ENCODE results near the gene ATXN1.

ATXN1 gene

DNA sequence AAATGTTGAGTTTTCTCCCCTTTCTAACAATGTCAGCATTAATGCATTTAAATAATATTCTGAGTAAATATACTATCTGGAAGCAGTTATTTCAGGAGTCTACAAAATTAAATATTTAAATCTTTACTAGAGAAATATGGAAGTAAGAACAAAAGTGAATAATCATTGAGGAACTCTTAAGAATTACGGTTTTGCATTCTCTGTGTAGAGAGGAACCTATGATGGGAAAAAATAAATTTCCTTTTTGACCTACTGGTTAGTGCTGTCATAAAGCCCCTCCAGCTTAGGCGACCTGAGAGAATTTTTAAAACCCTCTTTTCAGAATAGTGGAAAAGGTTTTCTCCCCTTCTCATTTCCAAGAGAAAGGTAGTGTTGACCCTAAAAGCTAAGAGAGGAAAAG lies 64.8 kb downstream of the ATXN1 start:
- DNase-seq, result no peak

DNA sequence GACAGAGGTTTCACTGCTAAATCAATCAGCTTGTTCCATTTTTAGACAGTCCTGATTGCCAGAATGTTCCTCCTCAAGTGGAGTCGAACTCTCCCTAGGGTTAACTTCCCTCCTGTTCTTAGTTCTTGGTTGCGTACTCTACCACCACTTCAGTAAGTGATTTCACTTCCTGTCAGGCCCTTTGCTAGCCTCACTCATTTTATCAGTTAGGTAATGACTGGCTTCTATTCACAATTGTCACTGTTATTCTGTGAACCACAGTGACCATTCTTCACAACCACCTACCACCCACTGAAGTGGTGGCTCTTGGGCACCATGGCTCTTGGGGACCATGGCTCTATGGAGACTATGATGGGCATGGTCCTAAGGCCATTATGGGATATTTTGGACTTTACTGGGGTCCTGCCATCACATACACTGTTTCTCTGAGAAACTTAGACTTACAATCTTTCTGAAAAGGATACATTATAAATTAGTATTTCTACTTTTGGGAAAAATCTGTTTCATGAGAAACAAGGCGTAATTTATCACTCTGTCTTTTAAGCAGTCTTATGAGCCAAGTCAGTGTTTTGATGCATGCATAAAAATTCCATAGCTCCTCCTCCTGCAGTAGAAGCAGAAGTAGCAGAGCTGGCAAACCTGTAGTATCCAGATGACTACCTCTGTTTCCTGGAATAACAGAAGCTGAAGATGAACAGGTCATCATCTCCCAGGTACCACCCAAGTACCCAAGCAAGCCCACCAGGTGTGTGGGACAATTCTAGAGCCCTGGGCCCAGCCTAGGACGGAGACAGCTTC lies 66.3 kb downstream of the ATXN1 start:
- DNase-seq, result no peak

DNA sequence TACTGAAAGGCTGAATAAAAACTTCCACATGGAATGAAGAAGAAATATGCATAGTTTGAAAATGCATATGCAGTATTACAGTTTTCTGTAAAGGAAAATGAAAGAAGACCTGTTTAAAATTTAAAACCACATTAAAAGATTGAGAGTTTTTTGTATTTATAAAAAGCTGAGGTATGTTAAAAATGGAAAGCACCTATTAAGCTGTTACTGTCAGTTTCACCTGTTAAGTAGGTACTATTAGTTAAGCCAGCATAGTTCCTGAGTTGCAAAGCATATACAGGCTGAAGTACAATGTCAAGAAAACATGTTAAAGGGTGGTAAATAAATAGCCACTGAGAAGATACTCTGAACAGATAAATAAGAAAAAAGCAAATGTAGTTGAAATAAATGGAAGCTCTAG lies 69.9 kb downstream of the ATXN1 start:
- no peak for DNase-seq

DNA sequence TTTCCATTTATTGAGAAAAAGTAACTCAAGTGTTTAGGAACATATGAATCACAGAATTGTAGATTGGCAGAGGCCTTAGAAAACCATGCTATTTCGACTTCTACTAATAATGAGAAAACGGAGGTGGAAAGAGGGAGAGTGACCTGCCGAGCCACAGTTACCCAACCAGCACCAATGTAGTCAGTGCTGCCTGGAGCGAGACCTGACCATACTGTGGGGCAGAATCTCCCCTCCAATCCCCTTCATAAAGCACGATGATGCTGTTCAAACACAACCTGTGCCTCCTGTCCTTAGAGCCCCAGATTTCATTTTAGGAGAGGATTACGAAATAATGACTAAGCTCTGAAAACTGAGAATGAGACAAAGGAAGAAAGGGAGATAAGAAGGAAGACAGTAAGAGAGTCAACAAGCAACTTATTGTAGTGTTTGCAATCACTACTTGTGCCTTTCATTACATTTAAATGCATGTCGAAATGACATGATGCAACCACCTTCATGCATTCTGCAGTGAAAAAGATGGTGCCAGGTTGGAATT lies 70.6 kb downstream of the ATXN1 start:
- DNase-seq, result peak; percentile 11

DNA sequence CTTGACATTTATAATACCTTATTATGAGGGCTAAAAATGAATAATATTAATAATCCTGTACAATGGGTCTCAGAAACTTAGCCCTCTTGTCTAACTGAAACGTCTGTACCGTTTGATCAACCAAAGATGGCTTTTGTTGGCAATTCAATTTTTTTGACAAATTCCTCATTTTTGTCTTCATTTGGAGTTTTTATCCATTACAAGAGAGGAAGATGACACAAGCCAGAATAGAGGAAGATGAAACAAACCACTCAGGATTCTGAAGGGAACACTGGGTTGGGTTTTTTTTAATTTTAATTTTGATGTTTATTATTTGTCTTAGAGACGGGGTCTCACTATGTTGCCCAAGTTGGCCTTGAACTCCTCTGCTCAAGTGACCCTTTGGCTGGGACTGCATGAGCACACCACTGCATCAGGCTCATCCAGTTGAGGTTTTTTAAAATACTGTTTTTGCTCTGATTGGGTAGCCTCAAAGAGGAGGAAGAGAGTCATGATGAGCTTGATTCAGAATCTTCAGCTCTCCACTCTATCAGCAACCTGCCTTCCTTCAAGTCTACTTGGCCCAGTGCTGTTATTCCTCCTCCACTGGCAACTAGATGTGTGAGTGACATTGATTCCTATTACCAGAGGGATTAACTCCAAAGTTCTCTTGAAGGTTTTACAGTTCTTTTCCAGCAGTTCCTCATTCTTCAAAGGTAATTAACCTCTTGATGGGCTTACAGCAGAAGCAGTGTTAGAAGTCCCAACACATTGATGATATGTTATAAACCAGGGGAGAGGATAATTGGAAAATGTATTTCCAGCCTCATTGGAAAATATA lies 71.3 kb downstream of the ATXN1 start:
- DNase-seq, result no peak

DNA sequence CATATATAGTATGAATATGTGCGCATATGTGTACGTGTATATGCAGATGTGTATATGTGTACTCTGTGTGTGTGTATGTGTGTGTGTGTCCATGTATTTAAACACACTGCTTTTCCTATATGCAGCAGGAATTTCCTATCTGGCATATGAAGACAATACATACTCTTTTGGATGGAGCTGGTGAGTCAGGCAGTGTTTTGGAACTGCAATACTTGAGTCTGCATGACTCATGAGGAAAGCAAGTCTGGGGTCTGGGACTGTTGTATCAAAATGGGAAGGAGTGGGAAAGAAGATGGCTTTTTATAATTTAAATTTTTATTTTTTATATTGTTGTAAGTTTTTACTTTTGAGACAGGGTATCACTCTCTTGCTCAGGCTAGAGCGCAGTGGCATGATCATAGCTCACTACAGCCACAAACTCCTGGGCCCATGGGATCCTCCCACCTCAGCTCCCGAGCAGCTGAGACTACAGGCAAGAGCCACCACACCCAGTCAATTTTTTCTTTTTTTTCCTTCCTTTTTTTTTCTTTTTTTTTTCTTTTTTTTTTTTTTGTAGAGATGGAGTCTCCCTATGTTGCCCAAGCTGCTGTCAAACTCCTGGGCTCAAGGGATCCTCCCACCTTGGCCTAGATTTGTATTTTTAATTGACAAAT lies 72.2 kb downstream of the ATXN1 start:
- no peak for DNase-seq

DNA sequence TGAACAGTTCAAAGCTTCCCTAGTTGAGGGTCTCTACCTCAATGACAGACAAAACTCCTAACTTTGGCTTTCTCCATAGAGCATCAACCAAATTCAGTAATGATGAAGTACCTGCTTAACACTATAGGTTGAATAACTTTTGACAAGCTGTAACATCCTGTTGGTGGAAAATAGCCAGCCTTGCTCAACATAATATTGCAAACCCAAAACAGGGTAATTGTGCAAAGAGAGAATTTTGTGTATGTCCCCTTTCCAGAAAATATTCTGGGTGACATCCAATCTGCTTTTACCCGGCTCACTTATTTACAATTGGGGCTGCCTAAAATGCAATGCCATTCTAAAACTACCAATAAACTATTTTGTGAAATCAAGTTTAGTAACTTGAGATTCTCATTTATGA lies 72.8 kb downstream of the ATXN1 start:
- DNase-seq, result no peak

DNA sequence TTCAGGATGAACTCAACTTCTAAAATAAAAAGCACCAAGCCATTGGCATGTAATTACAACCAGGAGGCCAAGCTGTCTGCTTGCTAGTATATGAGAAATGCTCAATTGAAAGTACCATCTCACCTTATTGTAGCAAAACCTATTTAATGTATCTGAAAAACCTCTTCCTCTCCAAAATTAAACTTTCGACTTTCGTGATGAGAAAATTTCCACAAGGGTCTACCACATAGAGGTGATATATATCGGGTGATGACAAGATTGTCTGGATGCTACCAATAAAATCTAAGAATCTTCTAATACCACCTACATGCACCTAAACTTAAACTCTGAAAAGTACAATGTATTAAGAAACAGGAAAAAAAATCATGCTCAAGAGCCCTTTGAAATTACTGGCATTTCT lies 74.2 kb downstream of the ATXN1 start:
- no peak for DNase-seq

DNA sequence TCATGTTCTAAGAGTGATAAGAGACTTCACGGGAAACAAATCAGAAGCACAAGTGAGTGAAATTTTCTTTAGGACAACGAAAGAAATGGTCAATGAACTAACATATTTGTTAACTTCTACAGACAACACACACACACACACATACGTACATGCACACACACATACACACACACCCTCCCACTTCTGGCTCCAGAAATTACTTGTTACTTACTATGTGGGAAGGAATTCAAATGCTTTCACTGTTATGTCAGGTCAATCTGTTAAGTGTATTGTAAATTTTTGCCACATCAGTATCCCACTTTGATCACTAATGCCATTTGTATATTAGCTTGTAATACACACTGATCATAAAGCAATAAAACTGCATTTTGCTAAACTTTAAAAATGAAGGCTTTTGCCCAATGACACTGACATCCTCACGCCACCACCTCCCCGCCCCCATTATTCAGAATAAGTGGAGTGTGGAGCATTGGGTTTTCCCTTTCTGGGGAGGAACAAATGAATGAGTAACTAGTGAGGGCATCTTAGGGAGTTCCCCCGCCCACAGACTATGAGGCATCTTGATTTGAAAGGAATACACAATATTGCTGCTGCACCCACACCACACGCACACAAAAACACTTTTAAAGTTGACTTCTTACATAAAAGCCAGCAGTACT lies 76.2 kb downstream of the ATXN1 start:
- no peak for DNase-seq

DNA sequence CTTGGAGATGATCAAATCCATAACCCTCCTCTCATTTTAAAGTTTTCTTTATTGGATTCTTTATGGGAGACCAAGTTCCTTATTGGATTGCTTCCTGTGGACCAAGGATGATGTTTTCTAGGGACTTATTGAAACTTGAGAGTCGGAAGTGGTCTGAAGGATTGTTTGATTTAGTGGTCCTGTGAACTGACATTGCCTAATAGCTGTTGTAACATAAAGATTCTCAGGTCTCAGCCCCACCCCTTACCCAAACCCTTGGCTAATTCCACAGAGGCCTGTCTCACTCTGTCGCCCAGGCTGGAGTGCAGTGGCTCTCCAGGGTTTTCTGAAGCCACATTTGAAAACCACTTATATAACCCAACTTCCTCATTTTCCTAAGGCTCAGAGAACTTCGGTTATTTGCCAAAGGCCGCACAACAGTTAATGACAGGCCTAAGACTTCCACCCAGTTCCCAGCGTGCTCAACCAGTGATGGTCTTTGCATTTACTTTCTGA lies 77.0 kb downstream of the ATXN1 start:
- peak; percentile 96 for DNase-seq

DNA sequence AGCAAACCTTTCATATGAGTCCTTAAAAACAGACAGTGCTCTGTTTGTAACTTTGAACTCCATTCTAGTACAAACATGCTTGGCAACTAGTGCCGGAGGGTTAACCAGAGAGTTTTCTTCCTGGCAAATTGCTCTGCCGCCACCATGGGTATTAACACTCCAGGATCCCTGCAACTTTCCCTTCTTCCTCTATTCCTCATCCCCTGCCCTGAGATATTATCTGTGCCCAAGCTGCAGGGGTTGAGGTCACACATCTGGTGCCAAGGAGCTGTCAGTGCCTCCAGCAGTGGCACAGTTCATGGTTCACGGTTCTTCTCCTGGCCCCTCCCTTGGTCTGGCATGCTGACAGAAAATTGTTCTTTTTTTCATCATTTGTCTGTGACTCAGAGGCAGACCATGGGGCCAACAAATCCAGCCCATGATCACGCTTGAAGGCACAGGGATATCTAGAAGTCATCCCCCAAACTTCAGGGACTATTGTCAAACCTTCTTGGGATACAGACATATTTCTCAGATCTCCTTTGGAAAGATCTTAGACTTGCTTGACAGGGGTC lies 77.5 kb downstream of the ATXN1 start:
- DNase-seq, result peak; percentile 78

DNA sequence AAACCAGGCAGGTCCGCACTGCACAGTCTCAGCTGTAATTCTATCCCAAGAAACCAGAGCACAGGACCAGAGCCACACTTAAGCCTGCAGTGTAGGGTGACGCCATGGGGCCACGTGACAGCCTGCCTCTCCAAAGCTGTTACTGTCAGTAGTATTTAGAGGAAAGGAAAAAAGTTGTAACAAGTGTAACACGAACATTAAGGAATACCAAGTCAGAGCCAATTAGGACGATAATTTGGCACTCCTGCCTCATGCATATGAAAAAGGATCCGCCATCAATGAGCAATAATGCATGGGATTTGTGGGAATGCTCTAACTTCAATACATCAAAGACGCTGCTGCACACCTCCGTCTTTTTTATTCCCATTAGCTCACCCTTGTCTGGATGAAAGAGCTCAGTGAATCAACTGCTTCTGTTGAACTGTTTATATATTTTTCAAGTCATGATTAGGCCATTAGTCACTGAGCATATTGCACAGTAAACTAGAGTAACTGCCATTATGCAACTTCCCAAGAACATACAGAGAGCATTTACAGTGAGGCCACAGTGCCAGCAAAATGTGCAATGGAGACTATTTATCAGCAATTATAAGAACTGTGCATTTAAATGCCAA lies 79.9 kb downstream of the ATXN1 start:
- peak; percentile 58 for DNase-seq

DNA sequence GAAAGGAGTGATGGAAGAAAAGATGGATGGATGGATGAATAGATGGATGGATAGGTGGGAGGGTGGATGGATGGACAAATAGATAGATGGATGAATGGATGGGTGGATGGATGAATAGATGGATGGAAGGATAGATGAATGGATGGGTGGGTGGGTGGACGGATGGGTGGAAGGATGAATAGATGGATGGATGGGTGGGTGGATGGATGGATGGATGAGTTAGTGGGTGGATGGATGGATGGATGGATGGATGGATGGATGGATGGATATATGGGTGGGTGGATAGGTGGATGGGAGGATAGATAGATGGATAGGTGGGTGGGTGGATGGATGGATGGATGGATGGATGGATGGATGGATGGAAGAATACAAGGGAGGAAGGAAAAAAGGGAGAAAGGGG lies 82.2 kb downstream of the ATXN1 start:
- no peak for DNase-seq

DNA sequence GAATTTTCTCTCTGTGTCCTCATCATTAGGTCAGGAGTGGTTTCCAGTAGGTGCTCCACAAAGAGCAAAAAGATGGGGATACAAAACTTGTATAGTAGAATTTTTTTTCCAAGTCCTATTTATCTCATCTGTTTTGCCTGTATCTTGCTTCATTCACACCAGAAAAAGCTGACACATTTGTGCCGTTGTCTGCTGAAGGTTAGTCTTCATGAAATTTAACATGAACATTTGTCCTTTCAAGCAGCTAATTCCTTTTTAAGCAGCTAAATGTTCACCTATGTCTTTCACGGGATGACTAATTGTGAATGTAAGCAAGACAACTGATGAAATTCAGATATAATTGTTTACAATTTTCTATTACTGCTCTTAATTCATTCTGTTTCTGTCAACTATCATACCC lies 83.8 kb downstream of the ATXN1 start:
- no peak for DNase-seq

DNA sequence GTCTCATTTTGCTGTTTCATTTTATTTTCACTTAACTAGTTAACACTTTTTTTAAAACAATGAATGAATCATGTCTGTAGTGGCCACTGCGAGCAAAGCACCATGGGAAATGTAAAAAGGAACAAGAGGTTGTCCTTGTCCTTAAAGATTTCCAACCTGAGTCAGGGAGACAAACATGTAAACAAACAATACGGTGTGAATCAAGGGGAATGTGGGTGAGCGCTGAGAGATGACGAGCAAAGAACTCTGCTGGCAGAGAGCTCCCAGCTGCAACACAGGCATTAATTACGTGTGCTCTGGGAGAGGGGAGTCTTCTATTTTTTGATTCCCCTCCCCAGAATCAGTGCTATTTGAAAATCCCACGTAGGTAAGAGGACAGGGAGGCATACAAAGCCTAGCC lies 84.3 kb downstream of the ATXN1 start:
- no peak for DNase-seq

DNA sequence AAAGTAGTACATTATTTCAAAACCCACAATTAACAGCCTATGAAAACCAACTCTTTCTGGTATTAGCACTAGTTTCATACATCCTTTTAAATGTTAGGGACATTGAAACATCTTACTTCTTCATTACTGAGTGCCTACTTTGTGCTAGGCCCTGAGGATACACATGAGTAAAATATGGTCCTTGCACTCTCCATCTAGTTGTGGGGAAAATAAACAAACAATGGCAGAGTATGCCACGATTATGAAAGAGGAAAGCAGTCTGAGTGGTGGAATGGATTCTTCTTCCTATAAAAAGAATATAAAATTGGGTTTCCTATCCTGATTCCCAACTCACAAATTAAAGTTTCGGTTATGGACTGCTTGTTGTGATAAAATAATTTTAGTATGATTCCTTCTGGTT lies 84.9 kb downstream of the ATXN1 start:
- DNase-seq, result no peak

DNA sequence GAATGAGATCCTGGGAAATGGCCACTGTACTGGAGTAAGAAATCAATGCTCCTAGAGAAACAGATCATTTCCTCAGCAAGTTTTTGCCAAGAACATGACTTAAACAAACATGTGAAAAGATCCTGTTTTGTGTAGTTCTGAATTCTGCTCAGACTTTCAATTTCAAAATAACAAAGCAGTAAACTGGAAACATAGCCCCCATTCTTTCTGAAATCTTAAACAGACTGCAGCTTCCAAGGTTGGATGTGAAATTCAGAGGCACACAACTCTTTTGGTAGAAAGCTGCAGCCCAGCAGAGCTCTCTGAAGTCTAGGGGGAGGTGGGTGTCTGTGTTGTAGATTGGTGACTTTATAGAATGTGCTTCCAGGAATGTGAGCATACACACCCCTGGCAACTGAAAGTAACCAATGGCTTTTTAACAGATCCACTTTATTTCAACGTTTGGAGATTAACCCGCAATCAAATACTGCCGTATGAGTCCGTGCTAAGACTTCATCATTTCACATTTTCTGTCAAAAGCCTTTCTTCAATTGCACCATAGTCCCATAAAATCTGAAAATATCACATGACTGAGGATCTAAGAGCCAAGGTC lies 86.4 kb downstream of the ATXN1 start:
- DNase-seq, result no peak

DNA sequence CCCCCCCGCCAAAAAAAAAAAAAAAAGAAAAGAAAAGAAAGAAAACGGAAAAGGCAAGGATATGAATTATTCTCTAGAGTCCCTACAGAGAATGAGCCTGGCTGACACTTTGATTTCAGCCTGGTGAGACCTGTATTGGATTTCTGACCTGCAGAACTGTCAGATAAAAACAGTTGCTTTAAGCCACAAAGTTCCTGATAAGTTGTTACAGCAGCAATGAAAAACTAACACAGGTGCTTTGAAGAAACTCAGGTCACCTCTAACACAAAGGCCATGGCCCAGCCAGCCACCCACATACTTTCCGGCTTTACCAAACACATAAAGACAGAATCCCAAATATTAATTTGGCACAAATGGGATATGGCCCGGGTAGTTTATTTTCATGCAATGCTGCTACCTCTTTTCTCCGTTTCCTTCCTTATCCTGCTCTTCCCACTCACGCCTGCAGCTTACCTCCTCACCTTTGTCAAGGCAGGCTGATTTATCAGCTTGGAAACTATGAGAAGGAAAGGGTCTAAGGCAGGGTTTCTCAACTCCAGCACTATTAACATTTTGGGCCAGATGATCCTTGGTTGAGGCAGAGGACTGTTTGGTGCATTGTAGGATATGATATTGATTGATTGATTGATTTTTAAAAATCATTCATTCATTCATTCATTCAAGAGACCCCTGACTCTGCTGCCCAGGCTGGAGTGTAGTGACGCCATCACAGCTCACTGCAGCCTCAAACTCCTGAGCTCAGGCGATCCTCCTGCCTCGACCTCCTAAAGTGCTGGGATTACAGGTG lies 88.1 kb downstream of the ATXN1 start:
- DNase-seq, result no peak

DNA sequence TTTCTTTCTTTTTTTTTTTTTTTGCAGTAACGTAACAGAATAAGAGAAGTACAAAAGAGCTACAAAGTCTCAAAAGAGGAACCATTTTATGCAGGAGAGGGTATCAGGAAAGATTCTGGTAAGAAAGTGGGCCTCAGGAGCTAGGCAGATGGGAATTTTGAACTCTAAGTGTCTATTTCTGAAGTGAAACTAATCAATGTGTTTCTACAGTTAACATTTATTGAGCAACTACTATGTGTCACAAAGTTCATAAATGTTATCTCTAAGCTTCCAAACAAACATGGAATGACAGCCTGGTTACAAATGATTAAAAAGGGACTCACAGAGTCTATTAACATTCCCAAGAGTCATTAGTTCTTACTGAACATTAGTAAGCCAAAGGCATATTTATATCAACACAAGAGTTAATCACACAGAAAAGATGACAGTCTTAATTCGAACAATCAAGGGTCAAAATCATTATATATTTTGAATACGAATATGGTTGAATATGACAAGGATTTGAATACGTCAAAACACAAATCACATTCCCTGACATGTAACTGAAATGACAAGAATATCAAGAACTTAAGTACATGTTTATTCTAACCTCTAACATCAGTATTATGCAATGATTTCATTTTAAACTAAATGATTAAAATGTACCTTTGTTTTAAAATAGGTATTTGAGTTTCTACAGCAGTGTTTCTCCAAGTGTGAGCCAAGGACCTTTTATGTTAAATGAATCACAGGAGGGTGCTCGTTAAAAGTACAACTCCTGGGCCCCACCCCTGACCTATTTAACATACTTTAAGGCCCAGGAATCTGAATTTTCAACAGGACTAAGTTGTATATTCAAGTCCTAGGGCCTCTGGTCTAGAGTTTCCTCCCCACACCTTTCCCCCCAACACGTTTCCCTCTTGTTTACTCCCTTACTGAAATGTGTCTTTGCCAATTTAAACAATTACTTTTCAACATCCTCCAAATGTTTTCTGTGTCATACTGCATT lies 89.7 kb downstream of the ATXN1 start:
- DNase-seq, result no peak
